UCSD-AML1 (cell line): ENCODE measurements around the gene GLIS2.

Experiments
- DNase-seq: peaks from one replicate; lab custom pipeline; 2025; ENCODE audit not compliant: unreplicated experiment; lab: John Stamatoyannopoulos, UW

GLIS2 gene

GRCh38 chr16:4381072-4381934, 65.4 kb downstream of the GLIS2 start:
- DNase-seq = no peak

- DNase-seq = no peak
Measured at GRCh38 chr16:4381935-4382794, 66.3 kb downstream of the GLIS2 start.

GRCh38 chr16:4382795-4383357, 67.0 kb downstream of the GLIS2 start:
- DNase-seq = no peak

GRCh38 chr16:4383591-4384444, 68.0 kb downstream of the GLIS2 start:
- DNase-seq = no peak

GRCh38 chr16:4384509-4384942, 68.7 kb downstream of the GLIS2 start:
- DNase-seq = peak; percentile 22

- DNase-seq = no peak
Measured at GRCh38 chr16:4385066-4385788, 69.4 kb downstream of the GLIS2 start.

- no peak for DNase-seq
Measured at GRCh38 chr16:4385789-4386450, 70.1 kb downstream of the GLIS2 start.

- DNase-seq = no peak
Measured at GRCh38 chr16:4386451-4386805, 70.6 kb downstream of the GLIS2 start.

GRCh38 chr16:4386951-4387565, 71.2 kb downstream of the GLIS2 start:
- no peak for DNase-seq

GRCh38 chr16:4387781-4388180, 71.9 kb downstream of the GLIS2 start:
- no peak for DNase-seq

GRCh38 chr16:4388271-4389021, 72.6 kb downstream of the GLIS2 start:
- DNase-seq = no peak
